Sigmoid colon (tissue), 4 donors: ENCODE results near the gene TMEM258.

ENCODE experiments used
- CTCF ChIP-seq, 4 experiments: fragments of 450-650 bp in 3 of 4; fragments of 200-600 bp in 1 of 4; IDR thresholded peaks; one replicate each; pipeline ENCODE4 v1.5.1; 2016 to 2019; ENCODE audit warnings: antibody characterized with exemption in 4 of 4, mild to moderate bottlenecking in 3 of 4, moderate library complexity in 2 of 4
- POLR2A ChIP-seq, 2 donors: fragments of 450-650 bp; IDR thresholded peaks; one replicate each; pipeline ENCODE4 v1.6.1; 2016; ENCODE audit warnings: antibody characterized with exemption in 2 of 2, mild to moderate bottlenecking in 2 of 2, moderate library complexity in 2 of 2
- POLR2AphosphoS5 ChIP-seq, 4 donors: sonication (generic); formaldehyde crosslinking; IDR thresholded peaks; one replicate each; pipeline ENCODE4 v1.6.1; 2017; ENCODE audit warnings: antibody characterized with exemption in 4 of 4

GRCh38 chr11:61795876-61796526, 3.6 kb upstream of the TMEM258 start:
- TF ChIP-seq CTCF (IDR thresholded peaks at IDR 0.05) (no peak), POLR2AphosphoS5 (IDR thresholded peaks at IDR 0.05) (no peak), POLR2A (IDR thresholded peaks at IDR 0.05) (no peak)
